Heart right ventricle (tissue), 16 donors: Measurements from ENCODE around the gene FOXR1. TPM values are rescaled to one million over a fixed set of nuclear protein-coding genes. Genes with fewer than 3 reads are reported as not detected.
A peak's percentile ranks its signal among the peaks of the same experiment; 100 is the strongest.
"Not testable (repeated sequence)": the region's sequence is repeated elsewhere in the genome, so short reads cannot be mapped to it uniquely, and the experiment has no call there.

Experiments
- ATAC-seq, 8 donors: fragments of 200-7000 bp; cut with Tn5 transposase; one replicate each; pipeline ENCODE4 v1.9.1; 2020; ENCODE audit warnings: mild to moderate bottlenecking in 8 of 8, moderate library complexity in 8 of 8, moderate number of reproducible peaks in 1 of 8
- DNase-seq, 2 donors: peaks; one replicate each; pipeline ENCODE4 v3.0.0-alpha.2; 2020
- H3K27ac ChIP-seq, 10 donors: fragments of 200-600 bp; sonication (generic) in 2 of 10; one replicate each; pipeline versions ENCODE4 v1.5.0 to v1.8.0; 2020 to 2022; ENCODE audit warnings: mild to moderate bottlenecking in 3 of 10
- H3K27me3 ChIP-seq, 7 donors: fragments of 200-600 bp; one replicate each; pipeline ENCODE4 v1.8.0; 2021 to 2022; ENCODE audit warnings: mild to moderate bottlenecking in 2 of 7
- H3K36me3 ChIP-seq, 9 donors: fragments of 200-600 bp; sonication (generic) in 1 of 9; one replicate each; pipeline versions ENCODE4 v1.5.0 to v1.8.0; 2020 to 2022; ENCODE audit warnings: mild to moderate bottlenecking in 2 of 9
- H3K4me1 ChIP-seq, 9 donors: fragments of 200-600 bp; sonication (generic) in 1 of 9; one replicate each; pipeline versions ENCODE4 v1.5.0 to v1.8.0; 2020 to 2022; ENCODE audit warnings: mild to moderate bottlenecking in 4 of 9
- H3K4me3 ChIP-seq, 10 donors: fragments of 200-600 bp; sonication (generic) in 2 of 10; one replicate each; pipeline versions ENCODE4 v1.5.0 to v1.8.0; 2020 to 2022; ENCODE audit warnings: mild to moderate bottlenecking in 7 of 10, moderate library complexity in 2 of 10
- H3K9me3 ChIP-seq, 11 donors: fragments of 200-600 bp in 10 of 11; sonication (generic) in 2 of 11; one replicate each; pipeline versions ENCODE4 v1.5.0 to v1.8.0; 2013 to 2022; ENCODE audit warnings: mild to moderate bottlenecking in 2 of 11, control low read depth in 1 of 11, moderate library complexity in 1 of 11
- CTCF ChIP-seq, 9 donors: fragments of 200-600 bp; sonication (generic) in 2 of 9; IDR thresholded peaks; one replicate each; pipeline versions ENCODE4 v1.5.0 to v1.8.0; 2021 to 2022; ENCODE audit warnings: antibody characterized with exemption in 9 of 9, mild to moderate bottlenecking in 5 of 9, moderate library complexity in 1 of 9
- whole genome bisulfite sequencing, 2 donors: extraction: QIAGEN DNeasy Blood & Tissue Kit; methylation state at CpG; one replicate each; pipeline ENCODE4 v1.1.7; 2013; ENCODE audit warnings: inconsistent platforms in 1 of 2; 5-methylcytosine and 5-hydroxymethylcytosine counted together
- intact Hi-C, 10 donors: fragments of 100-400 bp; cut with DNase I; formaldehyde crosslinking; loops; one replicate each; pipeline versions ENCODE4 v1.11.1 to v1.14.2; 2022
- polyA plus RNA-seq, 2 donors: library from polyadenylated mRNA; stranded (reverse); fragments of 200-250 nt; gene quantifications; one replicate each; pipeline ENCODE4 v1.2.3, GENCODE V29; 2013
- total RNA-seq, 10 donors: library from RNA; stranded (reverse); fragmentation: NEBNext Ultra II Directional in 3 of 10; extraction: Animal tissue kit (Norgen Biotek cat#: 25700) in 3 of 10; gene quantifications; one replicate each; pipeline versions ENCODE4 v1.2.1 to v1.2.4, GENCODE V29; 2021 to 2023
- donor health status: Arrhythmogenic right ventricular cardiomyopathy.
- donor health status: ischemic (EF 13 %, LVEDD 7.1; RV severe dilation, severe dysfunction).
- donor health status: healthy with polysubstance abuse.
- donor health status: DM: no; HTN: yes; CAD: no.
- donor health status: DM: no; HTN: no; CAD: no.
- donor health status: ischemic (EF 25% LVEDD 6.9; RV normal size, moderate dysfunction).
- donor health status: ischemic (EF 25% LVEDD 5.7; RV mildly dilated, moderate dysfunction).
- donor health status: healthy.
- donor health status: DM: yes; HTN: yes; CAD: no.
- donor health status: Ischemic cardiomyopathy.
- donor health status: ischemic (EF 35%, LVEDD 5.7; RV mildly dilated, moderate dysfunction).
- donor health status: nonischemic (EF 11% LVEDD 7.7; RV severe dilation, severe dysfunction).
- donor health status: DM: yes; HTN: yes; CAD: no.
- donor health status: PGD.
- donor health status: ischemic (EF 29% LVEDD 5.4; RV normal size, mild dysfunction).
- donor health status: nonischemic (EF 23%, LVEDD 6.1; RV moderate dilation, normal function).

The FOXR1 gene
- total and polyA plus RNA-seq, 12 donors = not detected

- peaks cover 0 to 19% (median 4%) of the 10 kb centered on the region in 7 donors for H3K27me3 ChIP-seq
- H3K27ac ChIP-seq = no peak overlapping the region
- WGBS, 2 donors = 20 to 67% methylated on average over 1 to 2 of the region's 2 CpGs
- H3K4me1 ChIP-seq = no peaks in the 10 kb centered on the region
- H3K4me3 ChIP-seq = no peak overlapping the region
- no peaks in the 10 kb centered on the region for H3K36me3 ChIP-seq
- DNase-seq (no peak), ATAC-seq (no peak)
- no peak for TF ChIP-seq CTCF (IDR thresholded peaks at IDR 0.05)
- intact Hi-C loops = no loop called here
- no peaks in the 10 kb centered on the region for H3K9me3 ChIP-seq
Measured at GRCh38 chr11:118947091-118947490, 24.5 kb upstream of the FOXR1 start.

GRCh38 chr11:118948000-118948399 is 23.6 kb upstream of the FOXR1 start:
- Histone ChIP-seq H3K4me1 (no peaks in the 10 kb centered on the region), H3K27me3 (peaks cover 0 to 21% (median 5%) of the 10 kb centered on the region in 7 donors), H3K27ac (no peak overlapping the region), H3K4me3 (no peak overlapping the region), H3K9me3 (no peaks in the 10 kb centered on the region), H3K36me3 (no peaks in the 10 kb centered on the region)
- no peak for TF ChIP-seq CTCF (IDR thresholded peaks at IDR 0.05)
- intact Hi-C loops = no loop called here
- no peak for ATAC-seq
- DNase-seq = no peak
- WGBS, 2 donors = 78 to 79% methylated on average over 3 of the region's 3 CpGs

GRCh38 chr11:118953265-118953664 is 18.3 kb upstream of the FOXR1 start:
- DNase-seq (no peak), ATAC-seq (no peak)
- Histone ChIP-seq H3K9me3 (no peaks in the 10 kb centered on the region), H3K27me3 (peaks cover 0 to 20% (median 4%) of the 10 kb centered on the region in 7 donors), H3K36me3 (no peaks in the 10 kb centered on the region), H3K4me3 (no peak overlapping the region), H3K4me1 (peaks cover 0 to 5% (median 0%) of the 10 kb centered on the region in 9 donors), H3K27ac (no peak overlapping the region)
- TF ChIP-seq CTCF (IDR thresholded peaks at IDR 0.05) = no peak
- 31 to 43% methylated on average over 6 of the region's 6 CpGs for WGBS, 2 donors
- intact Hi-C loops = loop anchor here in 4 of 10 donors (10.0 kb wide), 3 partner anchors 48 to 288 kb away; no protein-coding TSS in a partner anchor

GRCh38 chr11:118953976-118954375 is 17.6 kb upstream of the FOXR1 start:
- not testable (repeated sequence) for ATAC-seq, DNase-seq, H3K9me3 ChIP-seq, H3K36me3 ChIP-seq, H3K27ac ChIP-seq, H3K4me3 ChIP-seq, H3K4me1 ChIP-seq
- intact Hi-C loops = loop anchor here in 5 of 10 donors (2.0 to 10.0 kb wide), 4 partner anchors 47 to 289 kb away; no protein-coding TSS in a partner anchor
- 74 to 77% methylated on average over 6 of the region's 6 CpGs for WGBS, 2 donors
- H3K27me3 ChIP-seq = peaks cover 0 to 20% (median 4%) of the 10 kb centered on the region in 7 donors

GRCh38 chr11:118956094-118956846 is 15.3 kb upstream of the FOXR1 start, which contains the start of gene UPK2:
TSS of gene UPK2 (plus strand) at chr11:118956298. CDS start at chr11:118956351, 53 bp downstream.
- 6 to 9% methylated on average over 7 of the region's 7 CpGs for WGBS, 2 donors
- Histone ChIP-seq H3K4me1 (peaks cover 0 to 5% (median 0%) of the 10 kb centered on the region in 9 donors), H3K27ac (no peak within 1 kb of the TSS), H3K9me3 (no peaks in the 10 kb centered on the region), H3K4me3 (no peak within 1 kb of the TSS), H3K27me3 (peaks cover 0 to 20% (median 4%) of the 10 kb centered on the region in 7 donors), H3K36me3 (no peaks in the 10 kb centered on the region)
- TF ChIP-seq CTCF (IDR thresholded peaks at IDR 0.05) = peak; percentile 88 to 98 (median 95)
- peak; percentile 85 to 89 for DNase-seq
- peak; percentile 95 to 98 (median 96) for ATAC-seq
- intact Hi-C loops = loop anchor here (1.0 to 10.0 kb wide), 12 partner anchors 47 to 291 kb away; no protein-coding TSS in a partner anchor
